GM13977 (cell line): ENCODE results near the gene SLCO4A1.

Source experiments
- DNase-seq: peaks from one replicate; pipeline ENCODE4 v3.0.0; 2012; ENCODE audit warnings: low spot score
- in situ Hi-C: fragments of 300-500 bp; cut with MboI; formaldehyde crosslinking; loops from one replicate; pipeline ENCODE4 v1.12.0; 2022; ENCODE audit warnings: low sequenced_read_pairs, low pct_unique_long_range_greater_than_20kb, mixed read lengths, inconsistent platforms; ENCODE audit not compliant: unreplicated experiment
- TF ChIP-seq, protein P1 (sequence below): IDR thresholded peaks from 2 replicates; pipeline ENCODE4 v1.5.1; 2012; ENCODE audit warnings: mild to moderate bottlenecking, control low read depth; ENCODE audit not compliant: insufficient read depth; ENCODE audit errors: extremely low read depth, missing control alignments

Gene SLCO4A1

DNA sequence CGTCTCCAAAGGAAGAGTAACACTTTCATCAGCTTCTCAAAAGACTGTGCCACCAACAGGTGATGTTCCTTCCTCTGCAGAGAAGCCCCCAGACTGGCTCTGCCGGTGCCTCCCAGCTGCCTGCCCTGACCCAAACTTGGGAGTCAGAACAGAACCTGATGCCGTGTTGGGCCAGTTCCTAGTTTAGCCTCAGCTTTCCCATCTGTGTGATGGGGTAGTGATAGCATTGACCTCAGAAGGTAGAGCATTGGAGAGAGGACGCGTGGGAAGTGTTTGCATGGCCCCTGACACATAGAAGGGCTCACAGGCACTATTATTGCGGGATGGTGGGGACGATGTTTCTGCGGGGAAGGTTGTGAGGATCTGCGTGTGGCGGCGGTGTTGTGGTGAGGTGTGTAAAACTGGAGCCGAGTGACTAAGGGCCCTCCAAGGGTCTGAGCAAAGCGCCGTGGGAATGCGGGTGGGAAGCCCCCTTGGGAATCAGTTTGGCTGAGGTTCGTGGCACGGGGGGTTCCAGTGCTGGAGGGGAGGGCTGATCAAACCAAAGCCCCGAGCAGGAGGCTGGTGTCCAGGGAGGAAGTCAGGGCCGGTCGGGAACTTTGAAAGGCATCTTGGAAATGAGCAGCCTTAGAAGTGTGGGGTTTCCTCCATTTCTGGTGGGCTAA lies 68.0 kb downstream of the SLCO4A1 start:
- DNase-seq, result no peak
- in situ Hi-C loops, result no loop called here
- TF ChIP-seq, protein P1, sequence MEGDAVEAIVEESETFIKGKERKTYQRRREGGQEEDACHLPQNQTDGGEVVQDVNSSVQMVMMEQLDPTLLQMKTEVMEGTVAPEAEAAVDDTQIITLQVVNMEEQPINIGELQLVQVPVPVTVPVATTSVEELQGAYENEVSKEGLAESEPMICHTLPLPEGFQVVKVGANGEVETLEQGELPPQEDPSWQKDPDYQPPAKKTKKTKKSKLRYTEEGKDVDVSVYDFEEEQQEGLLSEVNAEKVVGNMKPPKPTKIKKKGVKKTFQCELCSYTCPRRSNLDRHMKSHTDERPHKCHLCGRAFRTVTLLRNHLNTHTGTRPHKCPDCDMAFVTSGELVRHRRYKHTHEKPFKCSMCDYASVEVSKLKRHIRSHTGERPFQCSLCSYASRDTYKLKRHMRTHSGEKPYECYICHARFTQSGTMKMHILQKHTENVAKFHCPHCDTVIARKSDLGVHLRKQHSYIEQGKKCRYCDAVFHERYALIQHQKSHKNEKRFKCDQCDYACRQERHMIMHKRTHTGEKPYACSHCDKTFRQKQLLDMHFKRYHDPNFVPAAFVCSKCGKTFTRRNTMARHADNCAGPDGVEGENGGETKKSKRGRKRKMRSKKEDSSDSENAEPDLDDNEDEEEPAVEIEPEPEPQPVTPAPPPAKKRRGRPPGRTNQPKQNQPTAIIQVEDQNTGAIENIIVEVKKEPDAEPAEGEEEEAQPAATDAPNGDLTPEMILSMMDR, result no peak

DNA sequence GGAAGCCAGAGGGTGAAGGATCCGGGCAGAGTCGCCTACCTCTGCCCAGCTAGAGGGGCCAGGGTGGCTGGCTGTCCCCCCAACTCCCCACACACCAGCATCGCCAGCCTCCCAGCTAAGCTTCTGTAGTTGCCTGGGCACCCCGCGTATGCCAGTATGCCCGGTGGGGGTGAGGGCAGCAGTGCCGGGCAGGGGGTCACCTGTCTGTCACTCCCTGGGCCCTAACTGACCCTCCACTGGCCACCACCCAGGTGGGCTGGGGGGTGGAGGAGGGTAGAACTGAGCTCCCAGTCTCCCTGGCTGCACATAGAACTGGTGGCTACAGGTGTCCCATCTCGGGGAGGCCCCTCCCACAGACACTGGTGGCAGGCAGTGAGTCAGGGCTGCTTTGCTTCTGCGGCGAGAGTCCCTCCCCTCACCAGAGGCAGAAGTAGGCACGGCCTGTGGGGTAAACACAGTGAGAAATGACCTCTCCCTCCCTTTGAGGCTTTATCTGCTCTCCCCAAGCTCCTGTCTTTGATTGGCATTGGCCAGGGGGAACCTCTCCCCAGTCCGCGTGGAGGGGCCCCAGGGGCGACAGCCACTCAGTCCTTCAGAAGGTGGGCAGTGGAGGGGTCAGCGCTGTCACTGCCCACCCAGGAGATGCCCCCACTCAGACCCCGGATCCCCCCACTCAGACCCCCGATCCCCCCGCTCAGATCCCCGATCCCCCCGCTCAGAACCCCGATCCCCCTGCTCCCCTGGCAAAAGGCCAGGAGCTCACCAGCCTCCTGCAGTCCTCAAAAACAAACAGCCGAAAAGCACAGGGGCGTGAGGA lies 68.8 kb downstream of the SLCO4A1 start:
- TF ChIP-seq, protein P1, result no peak
- in situ Hi-C loops, result no loop called here

DNA sequence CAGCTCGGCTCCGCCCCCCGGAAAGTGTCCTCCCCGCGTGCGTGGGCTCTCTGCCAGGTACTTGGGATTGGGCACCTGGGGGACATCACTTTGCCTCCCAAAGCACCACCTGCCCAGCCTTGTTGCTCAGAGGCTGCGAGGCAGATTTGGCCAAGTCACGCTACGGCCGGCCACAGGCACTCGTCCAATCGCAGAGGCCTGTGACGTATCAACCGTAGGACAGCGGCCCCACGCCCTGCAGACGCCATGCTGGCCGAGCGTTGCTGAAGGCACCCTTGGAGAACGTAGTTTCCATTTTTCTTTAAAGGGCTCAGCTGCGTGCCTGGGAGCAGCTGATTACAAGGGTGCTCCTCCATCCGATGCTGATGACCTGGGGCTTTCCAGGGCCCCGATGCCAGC lies 69.4 kb downstream of the SLCO4A1 start:
- in situ Hi-C loops, result no loop called here
- TF ChIP-seq, protein P1, result no peak
- DNase-seq, result no peak

More for the DNA sequence above, 68.8 kb downstream of the SLCO4A1 start:
- DNase-seq, result no peak

DNA sequence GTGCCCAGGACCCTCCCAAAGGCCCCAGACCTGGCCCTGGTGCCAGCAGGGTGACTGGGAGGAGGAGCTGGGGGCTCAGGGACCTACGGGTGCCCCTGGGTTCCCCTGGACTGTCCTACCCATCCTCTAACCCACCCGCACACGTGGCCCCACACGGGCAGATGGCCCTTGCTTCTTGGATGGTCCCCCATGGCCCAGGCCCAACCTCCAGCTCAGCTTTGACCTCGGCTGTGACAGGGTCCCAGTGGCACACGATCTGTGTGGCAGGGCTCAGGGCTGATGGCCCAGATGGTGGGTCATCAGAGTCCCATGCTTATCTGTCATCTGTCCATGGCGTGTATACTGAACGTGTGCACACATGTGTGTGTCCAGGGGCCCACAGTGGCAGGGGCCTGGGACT lies 70.3 kb downstream of the SLCO4A1 start:
- no peak for DNase-seq
- TF ChIP-seq, protein P1, result no peak
- in situ Hi-C loops, result no loop called here

DNA sequence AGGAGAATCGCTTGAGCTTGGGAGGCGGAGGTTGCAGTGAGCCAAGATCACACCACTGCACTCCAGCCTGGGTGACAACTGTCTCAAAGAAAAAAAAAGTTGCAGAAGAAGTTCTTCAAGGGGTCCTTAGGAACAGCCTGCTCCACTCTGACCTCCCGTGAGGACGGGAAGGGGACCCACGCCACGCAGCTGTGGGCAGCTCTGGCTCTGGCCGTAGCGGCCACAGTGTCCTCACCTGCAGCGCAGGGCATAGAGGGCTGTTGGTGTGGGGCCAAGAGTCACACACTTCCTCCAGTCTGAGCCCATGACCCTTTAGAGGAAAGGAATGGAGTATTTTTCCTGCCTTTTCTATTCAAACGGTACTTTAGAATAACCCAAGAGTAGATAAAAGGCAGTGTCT lies 71.7 kb downstream of the SLCO4A1 start:
- in situ Hi-C loops, result no loop called here
- TF ChIP-seq, protein P1, result no peak
- no peak for DNase-seq

DNA sequence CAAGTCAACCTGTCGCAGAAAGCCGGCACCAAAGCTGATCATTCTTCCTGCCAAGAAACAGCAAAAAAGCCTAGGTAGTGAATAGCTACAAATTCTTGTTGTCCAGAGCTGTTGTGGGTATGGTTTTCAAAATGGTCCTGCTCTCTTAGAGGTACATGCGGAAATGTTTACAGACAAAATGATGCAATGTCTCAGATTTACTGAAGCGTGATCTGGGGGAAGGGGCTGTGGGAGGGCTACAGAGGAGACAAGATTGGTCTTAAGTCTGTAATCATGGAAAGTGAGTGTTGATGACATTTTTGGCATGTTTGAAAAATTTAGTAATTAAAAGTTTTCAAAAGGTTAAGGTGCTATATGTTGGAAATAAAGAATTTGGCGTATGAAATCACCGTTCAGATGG lies 72.5 kb downstream of the SLCO4A1 start:
- TF ChIP-seq, protein P1, result no peak
- in situ Hi-C loops, result no loop called here
- no peak for DNase-seq
